ENCODE results near the gene TEK.

TEK gene

DNA sequence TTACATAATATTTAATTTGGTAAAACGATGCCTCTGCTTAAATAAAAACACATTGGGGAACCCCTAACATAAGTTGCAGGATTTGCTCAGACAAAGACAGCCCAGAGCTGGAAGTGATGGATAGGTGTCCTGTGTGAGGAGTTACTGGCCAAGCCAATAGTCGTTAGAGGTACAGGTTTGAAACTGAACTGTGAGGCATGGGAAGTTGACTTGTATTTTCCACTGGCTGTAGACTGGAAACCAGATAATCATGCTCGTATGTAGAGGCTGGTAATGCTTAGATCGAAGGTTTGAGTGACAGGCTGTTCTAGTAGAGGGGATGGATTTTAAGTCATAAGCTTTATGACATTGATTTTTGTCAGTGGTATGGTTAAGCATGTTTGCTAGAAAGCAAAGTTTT is 24.8 kb downstream of the TEK start:
- ATAC-seq = no peak
- TF ChIP-seq BACH2 (CRISPR knock-in tag; IDR thresholded peaks at IDR 0.05; ENCODE audit: borderline replicate concordance) (no peak), SNAI2 (CRISPR knock-in tag; IDR thresholded peaks at IDR 0.05) (no peak), ZNF565 (CRISPR knock-in tag; conservative IDR thresholded peaks at IDR 0.05; ENCODE audit: low read depth) (no peak), ESRRG (CRISPR knock-in tag; IDR thresholded peaks at IDR 0.05) (no peak), ZFP3 (CRISPR knock-in tag; IDR thresholded peaks at IDR 0.05) (no peak), ARNTL (CRISPR knock-in tag; IDR thresholded peaks at IDR 0.05; ENCODE audit: borderline replicate concordance, low read depth) (no peak), PPARA (CRISPR knock-in tag; IDR thresholded peaks at IDR 0.05; ENCODE audit: borderline replicate concordance) (no peak), ZFP30 (CRISPR knock-in tag; IDR thresholded peaks at IDR 0.05) (no peak), CSDC2 (CRISPR knock-in tag; IDR thresholded peaks at IDR 0.05) (no peak), OSR1 (CRISPR knock-in tag; IDR thresholded peaks at IDR 0.05) (no peak), ZNF70 (CRISPR knock-in tag; IDR thresholded peaks at IDR 0.05) (no peak), ZNF8 (CRISPR knock-in tag; IDR thresholded peaks at IDR 0.05) (no peak), ISL1 (CRISPR knock-in tag; IDR thresholded peaks at IDR 0.05) (no peak)
- TF ChIP-seq, protein P1, sequence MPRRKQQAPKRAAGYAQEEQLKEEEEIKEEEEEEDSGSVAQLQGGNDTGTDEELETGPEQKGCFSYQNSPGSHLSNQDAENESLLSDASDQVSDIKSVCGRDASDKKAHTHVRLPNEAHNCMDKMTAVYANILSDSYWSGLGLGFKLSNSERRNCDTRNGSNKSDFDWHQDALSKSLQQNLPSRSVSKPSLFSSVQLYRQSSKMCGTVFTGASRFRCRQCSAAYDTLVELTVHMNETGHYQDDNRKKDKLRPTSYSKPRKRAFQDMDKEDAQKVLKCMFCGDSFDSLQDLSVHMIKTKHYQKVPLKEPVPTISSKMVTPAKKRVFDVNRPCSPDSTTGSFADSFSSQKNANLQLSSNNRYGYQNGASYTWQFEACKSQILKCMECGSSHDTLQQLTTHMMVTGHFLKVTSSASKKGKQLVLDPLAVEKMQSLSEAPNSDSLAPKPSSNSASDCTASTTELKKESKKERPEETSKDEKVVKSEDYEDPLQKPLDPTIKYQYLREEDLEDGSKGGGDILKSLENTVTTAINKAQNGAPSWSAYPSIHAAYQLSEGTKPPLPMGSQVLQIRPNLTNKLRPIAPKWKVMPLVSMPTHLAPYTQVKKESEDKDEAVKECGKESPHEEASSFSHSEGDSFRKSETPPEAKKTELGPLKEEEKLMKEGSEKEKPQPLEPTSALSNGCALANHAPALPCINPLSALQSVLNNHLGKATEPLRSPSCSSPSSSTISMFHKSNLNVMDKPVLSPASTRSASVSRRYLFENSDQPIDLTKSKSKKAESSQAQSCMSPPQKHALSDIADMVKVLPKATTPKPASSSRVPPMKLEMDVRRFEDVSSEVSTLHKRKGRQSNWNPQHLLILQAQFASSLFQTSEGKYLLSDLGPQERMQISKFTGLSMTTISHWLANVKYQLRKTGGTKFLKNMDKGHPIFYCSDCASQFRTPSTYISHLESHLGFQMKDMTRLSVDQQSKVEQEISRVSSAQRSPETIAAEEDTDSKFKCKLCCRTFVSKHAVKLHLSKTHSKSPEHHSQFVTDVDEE (CRISPR knock-in tag; IDR thresholded peaks at IDR 0.05) = no peak
- TF ChIP-seq, protein P2, sequence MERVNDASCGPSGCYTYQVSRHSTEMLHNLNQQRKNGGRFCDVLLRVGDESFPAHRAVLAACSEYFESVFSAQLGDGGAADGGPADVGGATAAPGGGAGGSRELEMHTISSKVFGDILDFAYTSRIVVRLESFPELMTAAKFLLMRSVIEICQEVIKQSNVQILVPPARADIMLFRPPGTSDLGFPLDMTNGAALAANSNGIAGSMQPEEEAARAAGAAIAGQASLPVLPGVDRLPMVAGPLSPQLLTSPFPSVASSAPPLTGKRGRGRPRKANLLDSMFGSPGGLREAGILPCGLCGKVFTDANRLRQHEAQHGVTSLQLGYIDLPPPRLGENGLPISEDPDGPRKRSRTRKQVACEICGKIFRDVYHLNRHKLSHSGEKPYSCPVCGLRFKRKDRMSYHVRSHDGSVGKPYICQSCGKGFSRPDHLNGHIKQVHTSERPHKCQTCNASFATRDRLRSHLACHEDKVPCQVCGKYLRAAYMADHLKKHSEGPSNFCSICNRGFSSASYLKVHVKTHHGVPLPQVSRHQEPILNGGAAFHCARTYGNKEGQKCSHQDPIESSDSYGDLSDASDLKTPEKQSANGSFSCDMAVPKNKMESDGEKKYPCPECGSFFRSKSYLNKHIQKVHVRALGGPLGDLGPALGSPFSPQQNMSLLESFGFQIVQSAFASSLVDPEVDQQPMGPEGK (CRISPR knock-in tag; IDR thresholded peaks at IDR 0.05; ENCODE audit: borderline replicate concordance) = no peak

DNA sequence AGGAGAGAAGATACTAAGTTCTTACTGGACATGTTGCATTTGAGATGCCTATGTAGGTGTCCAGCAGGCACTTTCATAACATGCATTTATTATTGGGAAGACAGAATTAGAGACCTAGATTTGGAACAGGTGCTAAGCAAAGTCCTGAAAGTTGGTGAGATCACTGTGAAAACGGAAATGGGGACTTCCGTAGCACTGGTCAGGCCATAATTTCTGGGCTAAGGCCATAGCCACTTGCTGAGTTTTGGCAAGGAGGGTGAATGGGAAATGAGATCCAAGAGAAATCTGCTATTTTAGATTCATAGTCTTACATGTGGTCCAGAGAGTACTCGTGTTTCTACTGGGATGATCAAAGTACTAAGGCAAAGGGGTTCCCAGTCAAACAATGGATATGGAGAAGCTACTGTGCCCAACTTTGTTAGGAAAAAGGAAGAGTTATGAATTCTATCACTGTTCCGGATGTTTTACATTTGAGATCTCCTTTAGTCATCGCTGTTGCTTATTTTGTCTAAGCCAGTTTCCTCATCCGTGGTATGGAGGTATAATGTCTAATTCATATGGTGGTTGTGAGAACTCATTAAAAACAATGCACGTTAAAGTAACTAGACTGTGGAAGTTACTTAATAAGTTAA is 33.4 kb downstream of the TEK start:
- no peak for ATAC-seq
- TF ChIP-seq RARB (CRISPR knock-in tag; IDR thresholded peaks at IDR 0.05) = no peak
- TF ChIP-seq, protein P2 (CRISPR knock-in tag; IDR thresholded peaks at IDR 0.05; ENCODE audit: borderline replicate concordance) = no peak
- TF ChIP-seq ZFP30 (CRISPR knock-in tag; IDR thresholded peaks at IDR 0.05) = no peak
- TF ChIP-seq, protein P1 (CRISPR knock-in tag; IDR thresholded peaks at IDR 0.05) = no peak
- TF ChIP-seq ARNTL (CRISPR knock-in tag; IDR thresholded peaks at IDR 0.05; ENCODE audit: borderline replicate concordance, low read depth) = no peak
- no peak for TF ChIP-seq ZNF8 (CRISPR knock-in tag; IDR thresholded peaks at IDR 0.05)
- TF ChIP-seq, protein P3, sequence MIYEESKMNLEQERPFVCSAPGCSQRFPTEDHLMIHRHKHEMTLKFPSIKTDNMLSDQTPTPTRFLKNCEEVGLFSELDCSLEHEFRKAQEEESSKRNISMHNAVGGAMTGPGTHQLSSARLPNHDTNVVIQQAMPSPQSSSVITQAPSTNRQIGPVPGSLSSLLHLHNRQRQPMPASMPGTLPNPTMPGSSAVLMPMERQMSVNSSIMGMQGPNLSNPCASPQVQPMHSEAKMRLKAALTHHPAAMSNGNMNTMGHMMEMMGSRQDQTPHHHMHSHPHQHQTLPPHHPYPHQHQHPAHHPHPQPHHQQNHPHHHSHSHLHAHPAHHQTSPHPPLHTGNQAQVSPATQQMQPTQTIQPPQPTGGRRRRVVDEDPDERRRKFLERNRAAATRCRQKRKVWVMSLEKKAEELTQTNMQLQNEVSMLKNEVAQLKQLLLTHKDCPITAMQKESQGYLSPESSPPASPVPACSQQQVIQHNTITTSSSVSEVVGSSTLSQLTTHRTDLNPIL (CRISPR knock-in tag; IDR thresholded peaks at IDR 0.05; ENCODE audit: low read depth) = no peak
- no peak for TF ChIP-seq SNAI2 (CRISPR knock-in tag; IDR thresholded peaks at IDR 0.05)
- TF ChIP-seq TOX (CRISPR knock-in tag; IDR thresholded peaks at IDR 0.05; ENCODE audit: borderline replicate concordance) = no peak
- no peak for TF ChIP-seq OSR1 (CRISPR knock-in tag; IDR thresholded peaks at IDR 0.05)
- no peak for TF ChIP-seq ZNF565 (CRISPR knock-in tag; conservative IDR thresholded peaks at IDR 0.05; ENCODE audit: low read depth)
- TF ChIP-seq, protein P4, sequence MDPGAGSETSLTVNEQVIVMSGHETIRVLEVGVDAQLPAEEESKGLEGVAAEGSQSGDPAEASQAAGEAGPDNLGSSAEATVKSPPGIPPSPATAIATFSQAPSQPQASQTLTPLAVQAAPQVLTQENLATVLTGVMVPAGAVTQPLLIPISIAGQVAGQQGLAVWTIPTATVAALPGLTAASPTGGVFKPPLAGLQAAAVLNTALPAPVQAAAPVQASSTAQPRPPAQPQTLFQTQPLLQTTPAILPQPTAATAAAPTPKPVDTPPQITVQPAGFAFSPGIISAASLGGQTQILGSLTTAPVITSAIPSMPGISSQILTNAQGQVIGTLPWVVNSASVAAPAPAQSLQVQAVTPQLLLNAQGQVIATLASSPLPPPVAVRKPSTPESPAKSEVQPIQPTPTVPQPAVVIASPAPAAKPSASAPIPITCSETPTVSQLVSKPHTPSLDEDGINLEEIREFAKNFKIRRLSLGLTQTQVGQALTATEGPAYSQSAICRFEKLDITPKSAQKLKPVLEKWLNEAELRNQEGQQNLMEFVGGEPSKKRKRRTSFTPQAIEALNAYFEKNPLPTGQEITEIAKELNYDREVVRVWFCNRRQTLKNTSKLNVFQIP (CRISPR knock-in tag; IDR thresholded peaks at IDR 0.05; ENCODE audit: borderline replicate concordance, low read depth) = no peak
- no peak for TF ChIP-seq TCF4 (CRISPR knock-in tag; IDR thresholded peaks at IDR 0.05; ENCODE audit: borderline replicate concordance)
- no peak for TF ChIP-seq GLIS3 (CRISPR knock-in tag; IDR thresholded peaks at IDR 0.05)
- TF ChIP-seq, protein P5, sequence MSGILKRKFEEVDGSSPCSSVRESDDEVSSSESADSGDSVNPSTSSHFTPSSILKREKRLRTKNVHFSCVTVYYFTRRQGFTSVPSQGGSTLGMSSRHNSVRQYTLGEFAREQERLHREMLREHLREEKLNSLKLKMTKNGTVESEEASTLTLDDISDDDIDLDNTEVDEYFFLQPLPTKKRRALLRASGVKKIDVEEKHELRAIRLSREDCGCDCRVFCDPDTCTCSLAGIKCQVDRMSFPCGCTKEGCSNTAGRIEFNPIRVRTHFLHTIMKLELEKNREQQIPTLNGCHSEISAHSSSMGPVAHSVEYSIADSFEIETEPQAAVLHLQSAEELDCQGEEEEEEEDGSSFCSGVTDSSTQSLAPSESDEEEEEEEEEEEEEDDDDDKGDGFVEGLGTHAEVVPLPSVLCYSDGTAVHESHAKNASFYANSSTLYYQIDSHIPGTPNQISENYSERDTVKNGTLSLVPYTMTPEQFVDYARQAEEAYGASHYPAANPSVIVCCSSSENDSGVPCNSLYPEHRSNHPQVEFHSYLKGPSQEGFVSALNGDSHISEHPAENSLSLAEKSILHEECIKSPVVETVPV (CRISPR knock-in tag; IDR thresholded peaks at IDR 0.05) = no peak
- no peak for TF ChIP-seq ZFP3 (CRISPR knock-in tag; IDR thresholded peaks at IDR 0.05)
- no peak for TF ChIP-seq BACH2 (CRISPR knock-in tag; IDR thresholded peaks at IDR 0.05; ENCODE audit: borderline replicate concordance)
- no peak for TF ChIP-seq ESRRG (CRISPR knock-in tag; IDR thresholded peaks at IDR 0.05)
- no peak for TF ChIP-seq ZC3H10 (CRISPR knock-in tag; IDR thresholded peaks at IDR 0.05)
- TF ChIP-seq PPARA (CRISPR knock-in tag; IDR thresholded peaks at IDR 0.05; ENCODE audit: borderline replicate concordance) = no peak

Data from SK-N-SH treated with all-trans-retinoic acid at 6 μM for 48 hours (cell line).